SH-SY5Y (cell line): ENCODE data around the gene NRF1.

ENCODE experiments used
- GATA2 ChIP-seq: IDR thresholded peaks from 2 replicates; pipeline ENCODE4 v1.6.1; 2011; ENCODE audit warnings: mild to moderate bottlenecking, low read depth, low read length
- GATA3 ChIP-seq: IDR thresholded peaks from 2 replicates; pipeline ENCODE4 v1.6.1; 2011; ENCODE audit warnings: low read depth, mild to moderate bottlenecking, low read length, moderate library complexity

- TF ChIP-seq GATA2: no peak
- no peak for TF ChIP-seq GATA3
These were observed 171.5 kb downstream of the NRF1 start for GRCh38 chr7:129782818-129783583.
